Liver (tissue), 9 donors: Measurements from ENCODE around the gene NDUFA11. TPM values are rescaled to one million over a fixed set of nuclear protein-coding genes. Genes with fewer than 3 reads are reported as not detected.
A peak's percentile ranks its signal among the peaks of the same experiment; 100 is the strongest.

ENCODE experiments used
- DNase-seq: peaks from one replicate; pipeline ENCODE4 v3.0.0-alpha.2; 2017; ENCODE audit warnings: low spot score
- H3K27ac ChIP-seq, 2 donors: one replicate each; pipeline ENCODE4 v1.7.0; 2013; ENCODE audit warnings: inconsistent platforms in 2 of 2, low read length in 2 of 2, control low read depth in 1 of 2, low read depth in 1 of 2, mild to moderate bottlenecking in 1 of 2
- H3K27me3 ChIP-seq, 4 donors: one replicate each; pipeline versions ENCODE4 v1.6.1 to v1.7.0; 2013; ENCODE audit warnings: low read length in 3 of 4, inconsistent platforms in 1 of 4, mild to moderate bottlenecking in 1 of 4, moderate library complexity in 1 of 4; ENCODE audit not compliant: control insufficient read depth in 4 of 4, insufficient read depth in 4 of 4
- H3K36me3 ChIP-seq, 4 donors: one replicate each; pipeline versions ENCODE4 v1.6.1 to v1.7.0; 2013; ENCODE audit warnings: low read length in 3 of 4, mild to moderate bottlenecking in 3 of 4, low read depth in 1 of 4, moderate library complexity in 1 of 4; ENCODE audit not compliant: control insufficient read depth in 4 of 4, insufficient read depth in 3 of 4
- H3K4me1 ChIP-seq, 4 donors: one replicate each; pipeline versions ENCODE4 v1.6.1 to v1.7.0; 2013; ENCODE audit warnings: low read length in 3 of 4, mild to moderate bottlenecking in 3 of 4, moderate library complexity in 1 of 4; ENCODE audit not compliant: control insufficient read depth in 4 of 4, insufficient read depth in 4 of 4
- H3K4me3 ChIP-seq, 3 donors: one replicate each; pipeline versions ENCODE4 v1.6.1 to v1.7.0; 2013; ENCODE audit warnings: low read length in 3 of 3, control low read depth in 1 of 3, low read depth in 1 of 3, mild to moderate bottlenecking in 1 of 3
- H3K9ac ChIP-seq, 2 donors: one replicate each; pipeline ENCODE4 v1.7.0; 2013; ENCODE audit warnings: low read length in 2 of 2, mild to moderate bottlenecking in 2 of 2, moderate library complexity in 2 of 2, control low read depth in 1 of 2, low read depth in 1 of 2
- H3K9me3 ChIP-seq, 4 donors: one replicate each; pipeline versions ENCODE4 v1.6.1 to v1.7.0; 2013; ENCODE audit warnings: low read length in 3 of 4; ENCODE audit not compliant: control insufficient read depth in 4 of 4
- ATF3 ChIP-seq: IDR thresholded peaks from 2 replicates; pipeline ENCODE4 v1.6.1; 2016; ENCODE audit warnings: antibody characterized with exemption
- EGR1 ChIP-seq, 2 donors: IDR thresholded peaks; 2 replicates each; pipeline ENCODE4 v1.6.1; 2016 to 2018; ENCODE audit warnings: antibody characterized with exemption in 2 of 2, low read depth in 2 of 2
- FOXA1 ChIP-seq: IDR thresholded peaks from 2 replicates; pipeline ENCODE4 v1.6.1; 2016; ENCODE audit warnings: antibody characterized with exemption
- GABPA ChIP-seq, 2 donors: IDR thresholded peaks in 1 of 2; conservative IDR thresholded peaks in 1 of 2; 2 replicates each; pipeline ENCODE4 v1.6.1; 2016; ENCODE audit warnings: antibody characterized with exemption in 2 of 2, mild to moderate bottlenecking in 1 of 2, moderate library complexity in 1 of 2
- HNF4A ChIP-seq, 2 donors: conservative IDR thresholded peaks; 2 replicates each; pipeline ENCODE4 v1.6.1; 2016; ENCODE audit warnings: antibody characterized with exemption in 2 of 2, mild to moderate bottlenecking in 2 of 2
- HNF4G ChIP-seq: IDR thresholded peaks from 2 replicates; pipeline ENCODE4 v1.6.1; 2016; ENCODE audit warnings: antibody characterized with exemption
- JUND ChIP-seq, 2 donors: IDR thresholded peaks; 2 replicates each; pipeline ENCODE4 v1.6.1; 2016; ENCODE audit warnings: antibody characterized with exemption in 2 of 2
- NR2F2 ChIP-seq: IDR thresholded peaks from 2 replicates; pipeline ENCODE4 v1.6.1; 2016; ENCODE audit warnings: antibody characterized with exemption
- RAD21 ChIP-seq, 2 donors: IDR thresholded peaks; 2 replicates each; pipeline ENCODE4 v1.6.1; 2016; ENCODE audit warnings: antibody characterized with exemption in 2 of 2, mild to moderate bottlenecking in 2 of 2
- REST ChIP-seq: IDR thresholded peaks from 2 replicates; pipeline ENCODE4 v1.6.1; 2016; ENCODE audit warnings: antibody characterized with exemption, mild to moderate bottlenecking
- RXRA ChIP-seq, 2 donors: IDR thresholded peaks; 2 replicates each; pipeline ENCODE4 v1.6.1; 2017 to 2018; ENCODE audit warnings: antibody characterized with exemption in 2 of 2, mild to moderate bottlenecking in 1 of 2
- SP1 ChIP-seq: IDR thresholded peaks from 2 replicates; pipeline ENCODE4 v1.6.1; 2018; ENCODE audit warnings: antibody characterized with exemption, mild to moderate bottlenecking
- TAF1 ChIP-seq: conservative IDR thresholded peaks from 2 replicates; pipeline ENCODE4 v1.6.1; 2016; ENCODE audit warnings: antibody characterized with exemption, mild to moderate bottlenecking
- YY1 ChIP-seq: IDR thresholded peaks from 2 replicates; pipeline ENCODE4 v1.6.1; 2016; ENCODE audit warnings: antibody characterized with exemption, mild to moderate bottlenecking
- WGBS: extraction: QIAGEN DNeasy Blood & Tissue Kit; methylation state at CpG from one replicate; pipeline ENCODE4 v1.1.7; 2013; 5-methylcytosine and 5-hydroxymethylcytosine counted together
- polyA plus RNA-seq, 2 donors: library from polyadenylated mRNA; stranded (reverse) in 1 of 2; unstranded in 1 of 2; fragments of 200-250 nt in 1 of 2; fragments of >200 nt in 1 of 2; fragmentation: Nextera tagmentation in 1 of 2; extraction: Ambion mirVana in 1 of 2; gene quantifications; one replicate each; pipeline versions ENCODE4 v1.2.1 to v1.2.3, GENCODE V29; 2013 to 2015
- total RNA-seq, 2 donors: library from RNA; depleted of rRNA; stranded (reverse); fragments of >200 nt; gene quantifications; one replicate each; pipeline ENCODE4 v1.2.3, GENCODE V29; 2014
- TF ChIP-seq, protein P1 (sequence below): IDR thresholded peaks from 2 replicates; pipeline ENCODE4 v1.6.1; 2016; ENCODE audit warnings: antibody characterized with exemption
- TF ChIP-seq, protein P2 (sequence below): fragments of 150-350 bp; IDR thresholded peaks from 2 replicates; pipeline ENCODE4 v1.5.1; 2017; ENCODE audit warnings: improper control_type of control experiment, low read depth, low read length; ENCODE audit not compliant: missing input control
- TF ChIP-seq, protein P3 (sequence below): IDR thresholded peaks from 2 replicates; pipeline ENCODE4 v1.6.1; 2016; ENCODE audit warnings: antibody characterized with exemption
- donor health status: healthy.
- donor health status: healthy.
- donor health status: healthy.
- donor health status: healthy.
- donor health status: healthy.

The NDUFA11 gene
- total and polyA plus RNA-seq, 4 donors: 127 to 394 (median 226) TPM

DNA sequence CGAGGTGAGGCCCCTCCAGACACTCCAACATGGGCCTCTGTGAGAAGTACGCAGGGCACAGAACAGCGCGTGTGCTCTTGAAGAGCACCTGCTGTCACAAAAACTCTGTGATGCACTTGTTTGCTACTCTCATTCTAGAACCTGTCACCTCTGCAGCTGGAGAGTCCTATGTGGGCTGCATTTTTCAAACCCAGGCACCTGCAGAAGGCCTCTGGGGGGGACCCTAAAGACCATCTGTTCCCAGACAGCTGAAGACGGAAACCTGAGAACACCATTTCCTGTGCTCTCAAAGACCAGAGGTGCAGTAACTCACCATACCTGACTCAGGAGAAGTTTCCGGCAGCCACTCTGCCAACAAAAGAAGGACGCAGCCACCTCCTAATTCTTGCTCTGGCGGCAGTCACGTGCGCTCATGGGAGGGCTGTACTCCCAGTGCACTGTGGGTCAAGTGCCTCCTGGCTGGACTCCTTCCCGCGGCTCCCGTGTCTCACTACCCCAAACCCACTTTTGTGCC, 46.3 kb upstream of the NDUFA11 start:
- no peak for DNase-seq
- peak overlapping the region; percentile 0 to 2 for H3K27ac ChIP-seq

More for the DNA sequence above, 46.3 kb upstream of the NDUFA11 start:
- Histone ChIP-seq H3K9me3 (no peaks in the 10 kb centered on the region), H3K27me3 (no peaks in the 10 kb centered on the region), H3K4me3 (no peak overlapping the region), H3K4me1 (peaks cover 10 to 65% (median 44%) of the 10 kb centered on the region in 4 donors), H3K9ac (no peak overlapping the region), H3K36me3 (peaks cover 0 to 4% (median 0%) of the 10 kb centered on the region in 4 donors)
- TF ChIP-seq RXRA (IDR thresholded peaks at IDR 0.05): no peak
- no peak for TF ChIP-seq HNF4G
- TF ChIP-seq ATF3: no peak
- TF ChIP-seq, protein P1, sequence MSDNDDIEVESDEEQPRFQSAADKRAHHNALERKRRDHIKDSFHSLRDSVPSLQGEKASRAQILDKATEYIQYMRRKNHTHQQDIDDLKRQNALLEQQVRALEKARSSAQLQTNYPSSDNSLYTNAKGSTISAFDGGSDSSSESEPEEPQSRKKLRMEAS: no peak
- no peak for TF ChIP-seq NR2F2
- TF ChIP-seq JUND (IDR thresholded peaks at IDR 0.05): no peak
- no peak for TF ChIP-seq GABPA (IDR thresholded peaks at IDR 0.05 in 1 of 2, conservative IDR thresholded peaks at IDR 0.05 in 1 of 2)
- TF ChIP-seq YY1: no peak
- no peak for TF ChIP-seq FOXA1
- no peak for TF ChIP-seq RAD21 (IDR thresholded peaks at IDR 0.05)
- TF ChIP-seq REST: no peak
- no peak for TF ChIP-seq HNF4A (conservative IDR thresholded peaks at IDR 0.05)
- no peak for TF ChIP-seq EGR1 (IDR thresholded peaks at IDR 0.05; ENCODE audit: low read depth in 2 of 2)
- no peak for TF ChIP-seq TAF1
- no peak for TF ChIP-seq SP1
- TF ChIP-seq, protein P2, sequence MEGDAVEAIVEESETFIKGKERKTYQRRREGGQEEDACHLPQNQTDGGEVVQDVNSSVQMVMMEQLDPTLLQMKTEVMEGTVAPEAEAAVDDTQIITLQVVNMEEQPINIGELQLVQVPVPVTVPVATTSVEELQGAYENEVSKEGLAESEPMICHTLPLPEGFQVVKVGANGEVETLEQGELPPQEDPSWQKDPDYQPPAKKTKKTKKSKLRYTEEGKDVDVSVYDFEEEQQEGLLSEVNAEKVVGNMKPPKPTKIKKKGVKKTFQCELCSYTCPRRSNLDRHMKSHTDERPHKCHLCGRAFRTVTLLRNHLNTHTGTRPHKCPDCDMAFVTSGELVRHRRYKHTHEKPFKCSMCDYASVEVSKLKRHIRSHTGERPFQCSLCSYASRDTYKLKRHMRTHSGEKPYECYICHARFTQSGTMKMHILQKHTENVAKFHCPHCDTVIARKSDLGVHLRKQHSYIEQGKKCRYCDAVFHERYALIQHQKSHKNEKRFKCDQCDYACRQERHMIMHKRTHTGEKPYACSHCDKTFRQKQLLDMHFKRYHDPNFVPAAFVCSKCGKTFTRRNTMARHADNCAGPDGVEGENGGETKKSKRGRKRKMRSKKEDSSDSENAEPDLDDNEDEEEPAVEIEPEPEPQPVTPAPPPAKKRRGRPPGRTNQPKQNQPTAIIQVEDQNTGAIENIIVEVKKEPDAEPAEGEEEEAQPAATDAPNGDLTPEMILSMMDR: no peak
- TF ChIP-seq, protein P3, sequence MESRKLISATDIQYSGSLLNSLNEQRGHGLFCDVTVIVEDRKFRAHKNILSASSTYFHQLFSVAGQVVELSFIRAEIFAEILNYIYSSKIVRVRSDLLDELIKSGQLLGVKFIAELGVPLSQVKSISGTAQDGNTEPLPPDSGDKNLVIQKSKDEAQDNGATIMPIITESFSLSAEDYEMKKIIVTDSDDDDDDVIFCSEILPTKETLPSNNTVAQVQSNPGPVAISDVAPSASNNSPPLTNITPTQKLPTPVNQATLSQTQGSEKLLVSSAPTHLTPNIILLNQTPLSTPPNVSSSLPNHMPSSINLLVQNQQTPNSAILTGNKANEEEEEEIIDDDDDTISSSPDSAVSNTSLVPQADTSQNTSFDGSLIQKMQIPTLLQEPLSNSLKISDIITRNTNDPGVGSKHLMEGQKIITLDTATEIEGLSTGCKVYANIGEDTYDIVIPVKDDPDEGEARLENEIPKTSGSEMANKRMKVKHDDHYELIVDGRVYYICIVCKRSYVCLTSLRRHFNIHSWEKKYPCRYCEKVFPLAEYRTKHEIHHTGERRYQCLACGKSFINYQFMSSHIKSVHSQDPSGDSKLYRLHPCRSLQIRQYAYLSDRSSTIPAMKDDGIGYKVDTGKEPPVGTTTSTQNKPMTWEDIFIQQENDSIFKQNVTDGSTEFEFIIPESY: no peak
- WGBS: 91% methylated on average over 13 of the region's 13 CpGs
